SH-SY5Y (cell line): ENCODE measurements around the gene SLC1A5.

Experiments
- GATA2 ChIP-seq: IDR thresholded peaks from 2 replicates; pipeline ENCODE4 v1.6.1; 2011; ENCODE audit warnings: mild to moderate bottlenecking, low read depth, low read length
- GATA3 ChIP-seq: IDR thresholded peaks from 2 replicates; pipeline ENCODE4 v1.6.1; 2011; ENCODE audit warnings: low read depth, mild to moderate bottlenecking, low read length, moderate library complexity

DNA sequence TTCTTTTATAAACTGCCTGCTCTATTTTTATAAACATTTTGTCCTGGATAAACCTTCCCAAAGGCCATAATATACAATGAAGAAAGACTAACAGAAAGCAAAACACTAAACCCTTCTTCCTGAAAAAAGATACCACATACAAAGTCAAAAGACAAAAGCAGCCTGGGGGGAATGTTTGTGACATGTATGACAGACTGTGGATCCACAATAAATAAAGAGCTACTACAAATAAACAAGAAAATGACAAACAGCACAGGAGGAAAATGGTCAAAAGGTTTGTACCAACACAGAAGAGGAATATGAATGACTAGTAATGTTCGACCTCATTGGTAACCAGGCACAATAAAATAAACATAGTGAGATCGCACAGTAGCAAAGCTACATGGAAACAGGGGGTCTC, 42.5 kb upstream of the SLC1A5 start:
- TF ChIP-seq GATA2 (no peak), GATA3 (no peak)
